ENCODE data around the gene DKC1.

DKC1 gene

DNA sequence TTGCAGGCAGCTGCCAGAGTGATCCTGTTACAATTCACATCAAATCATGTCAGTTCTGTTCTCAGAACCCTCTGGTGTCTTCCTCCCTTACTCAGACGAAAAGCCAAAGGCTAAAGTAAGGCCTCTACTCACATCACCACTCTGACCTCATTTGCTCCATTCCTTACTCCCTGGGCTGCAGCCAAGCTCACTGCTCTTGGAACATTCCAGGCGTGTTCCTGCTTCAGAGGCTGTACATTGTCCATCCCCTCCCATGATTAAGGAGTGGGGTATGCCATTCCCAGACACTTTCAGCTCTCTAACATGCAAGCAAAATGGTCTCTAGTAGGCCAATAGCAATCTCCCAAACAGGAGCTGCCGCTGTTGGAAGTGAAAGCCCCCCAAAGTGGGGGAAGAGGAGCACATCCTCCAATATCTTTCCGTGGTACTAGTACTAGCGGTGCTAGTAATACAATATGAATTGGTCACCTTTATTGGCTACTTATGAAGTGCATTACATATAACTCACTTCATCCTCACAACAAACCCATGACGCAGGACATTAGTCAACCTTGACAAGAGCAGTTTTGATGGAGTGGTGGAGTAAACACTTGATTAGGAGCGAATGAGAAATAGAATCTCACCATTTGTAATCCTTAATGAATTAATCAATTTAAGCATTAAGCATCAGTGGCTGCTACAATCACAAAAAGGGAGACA lies 26.8 kb upstream of the DKC1 start:
- no peak overlapping the region for H3K4me3 ChIP-seq (ENCODE audit: low read length)
- peak; percentile 89 for DNase-seq (ENCODE audit: low read depth)
- no peak for TF ChIP-seq CTCF (conservative IDR thresholded peaks at IDR 0.05; ENCODE audit: low read length)

- DNase-seq (ENCODE audit: low read depth): no peak
- H3K4me3 ChIP-seq (ENCODE audit: low read length): no peak overlapping the region
- TF ChIP-seq CTCF (conservative IDR thresholded peaks at IDR 0.05; ENCODE audit: low read length): no peak
Measured at GRCh38 chrX:154737136-154737535, 25.5 kb upstream of the DKC1 start.

GRCh38 chrX:154738011-154738738 lies 24.5 kb upstream of the DKC1 start:
- peak; percentile 79 for DNase-seq (ENCODE audit: low read depth)
- no peak for TF ChIP-seq CTCF (conservative IDR thresholded peaks at IDR 0.05; ENCODE audit: low read length)
- no peak overlapping the region for H3K4me3 ChIP-seq (ENCODE audit: low read length)

DNA sequence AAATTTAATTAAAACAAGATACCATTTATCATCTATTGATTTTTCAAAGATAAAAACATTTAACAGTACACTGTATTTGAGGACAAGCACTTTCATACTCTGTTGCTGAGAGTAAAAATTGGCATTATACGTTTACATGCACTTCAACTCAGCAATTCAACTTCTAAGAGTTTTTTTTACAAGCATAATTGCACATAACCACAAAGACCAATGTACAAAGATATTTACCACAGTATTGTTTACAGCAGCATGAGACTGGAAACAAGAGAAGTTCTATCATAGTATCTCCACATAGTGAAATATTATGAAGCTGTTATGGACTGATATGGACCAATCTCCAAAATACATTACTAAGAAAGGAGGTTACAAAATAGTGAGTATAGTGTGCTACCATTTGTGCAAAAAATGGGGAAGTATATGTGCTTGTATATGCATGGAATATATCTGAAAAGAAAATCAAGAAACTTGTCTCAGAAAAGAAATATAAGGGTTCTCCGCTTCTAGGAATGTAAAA lies 22.7 kb upstream of the DKC1 start:
- TF ChIP-seq CTCF (conservative IDR thresholded peaks at IDR 0.05; ENCODE audit: low read length): no peak
- H3K4me3 ChIP-seq (ENCODE audit: low read length): no peak overlapping the region
- no peak for DNase-seq (ENCODE audit: low read depth)

- no peak for TF ChIP-seq CTCF (conservative IDR thresholded peaks at IDR 0.05; ENCODE audit: low read length)
- H3K4me3 ChIP-seq (ENCODE audit: low read length): no peak overlapping the region
- DNase-seq (ENCODE audit: low read depth): no peak
Measured at GRCh38 chrX:154742613-154743012, 20.1 kb upstream of the DKC1 start.

GRCh38 chrX:154748712-154749339 lies 13.8 kb upstream of the DKC1 start:
- DNase-seq (ENCODE audit: low read depth): no peak
- H3K4me3 ChIP-seq (ENCODE audit: low read length): no peak overlapping the region
- peak; percentile 68 for TF ChIP-seq CTCF (conservative IDR thresholded peaks at IDR 0.05; ENCODE audit: low read length)
